Parathyroid adenoma (tissue), 2 donors: ENCODE measurements around the gene SLC9A9.

ENCODE experiments used
- H2AFZ ChIP-seq: fragments of 300-600 bp; sonication (generic); one replicate; pipeline ENCODE4 v1.7.0; 2017; ENCODE audit warnings: antibody characterized with exemption, mild to moderate bottlenecking
- H3K27ac ChIP-seq: fragments of 300-600 bp; sonication (generic); one replicate; pipeline ENCODE4 v1.7.0; 2017
- H3K27me3 ChIP-seq: fragments of 300-600 bp; sonication (generic); one replicate; pipeline ENCODE4 v1.7.0; 2017; ENCODE audit warnings: low read length; ENCODE audit not compliant: control insufficient read depth, insufficient read depth
- H3K36me3 ChIP-seq: fragments of 300-600 bp; sonication (generic); one replicate; pipeline ENCODE4 v1.7.0; 2017; ENCODE audit warnings: low read length; ENCODE audit not compliant: control insufficient read depth, insufficient read depth
- H3K4me1 ChIP-seq: fragments of 300-600 bp; sonication (generic); one replicate; pipeline ENCODE4 v1.7.0; 2017; ENCODE audit warnings: control low read depth
- H3K4me2 ChIP-seq: fragments of 300-600 bp; sonication (generic); one replicate; pipeline ENCODE4 v1.7.0; 2017; ENCODE audit warnings: low read length
- H3K4me3 ChIP-seq: fragments of 300-600 bp; sonication (generic); one replicate; pipeline ENCODE4 v1.7.0; 2017; ENCODE audit warnings: low read depth, low read length
- H3K79me2 ChIP-seq: fragments of 300-600 bp; sonication (generic); one replicate; pipeline ENCODE4 v1.7.0; 2017; ENCODE audit warnings: control low read depth
- H3K9ac ChIP-seq: fragments of 300-600 bp; sonication (generic); one replicate; pipeline ENCODE4 v1.7.0; 2017; ENCODE audit warnings: mild to moderate bottlenecking
- H3K9me3 ChIP-seq: fragments of 300-600 bp; sonication (generic); one replicate; pipeline ENCODE4 v1.7.0; 2017; ENCODE audit warnings: low read length; ENCODE audit not compliant: control insufficient read depth
- TF ChIP-seq, protein P1 (sequence below): fragments of 300-600 bp; sonication (generic); IDR thresholded peaks from one replicate; pipeline ENCODE4 v1.7.0; 2017; ENCODE audit warnings: antibody characterized with exemption, mild to moderate bottlenecking
- donor health status: primary hyperparathyroidism.

Gene SLC9A9

GRCh38 chr3:143329567-143330211 is 518.6 kb downstream of the SLC9A9 start:
- no peak overlapping the region for H3K9ac ChIP-seq
- no peaks in the 10 kb centered on the region for H3K27me3 ChIP-seq
- H3K4me1 ChIP-seq, result no peaks in the 10 kb centered on the region
- H3K27ac ChIP-seq, result no peak overlapping the region
- H3K79me2 ChIP-seq, result no peaks in the 10 kb centered on the region
- no peak overlapping the region for H2AFZ ChIP-seq
- TF ChIP-seq, protein P1, sequence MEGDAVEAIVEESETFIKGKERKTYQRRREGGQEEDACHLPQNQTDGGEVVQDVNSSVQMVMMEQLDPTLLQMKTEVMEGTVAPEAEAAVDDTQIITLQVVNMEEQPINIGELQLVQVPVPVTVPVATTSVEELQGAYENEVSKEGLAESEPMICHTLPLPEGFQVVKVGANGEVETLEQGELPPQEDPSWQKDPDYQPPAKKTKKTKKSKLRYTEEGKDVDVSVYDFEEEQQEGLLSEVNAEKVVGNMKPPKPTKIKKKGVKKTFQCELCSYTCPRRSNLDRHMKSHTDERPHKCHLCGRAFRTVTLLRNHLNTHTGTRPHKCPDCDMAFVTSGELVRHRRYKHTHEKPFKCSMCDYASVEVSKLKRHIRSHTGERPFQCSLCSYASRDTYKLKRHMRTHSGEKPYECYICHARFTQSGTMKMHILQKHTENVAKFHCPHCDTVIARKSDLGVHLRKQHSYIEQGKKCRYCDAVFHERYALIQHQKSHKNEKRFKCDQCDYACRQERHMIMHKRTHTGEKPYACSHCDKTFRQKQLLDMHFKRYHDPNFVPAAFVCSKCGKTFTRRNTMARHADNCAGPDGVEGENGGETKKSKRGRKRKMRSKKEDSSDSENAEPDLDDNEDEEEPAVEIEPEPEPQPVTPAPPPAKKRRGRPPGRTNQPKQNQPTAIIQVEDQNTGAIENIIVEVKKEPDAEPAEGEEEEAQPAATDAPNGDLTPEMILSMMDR, result no peak
- H3K4me3 ChIP-seq, result no peak overlapping the region
- H3K36me3 ChIP-seq, result no peaks in the 10 kb centered on the region
- H3K4me2 ChIP-seq, result peak overlapping the region; percentile 57
- no peaks in the 10 kb centered on the region for H3K9me3 ChIP-seq

DNA sequence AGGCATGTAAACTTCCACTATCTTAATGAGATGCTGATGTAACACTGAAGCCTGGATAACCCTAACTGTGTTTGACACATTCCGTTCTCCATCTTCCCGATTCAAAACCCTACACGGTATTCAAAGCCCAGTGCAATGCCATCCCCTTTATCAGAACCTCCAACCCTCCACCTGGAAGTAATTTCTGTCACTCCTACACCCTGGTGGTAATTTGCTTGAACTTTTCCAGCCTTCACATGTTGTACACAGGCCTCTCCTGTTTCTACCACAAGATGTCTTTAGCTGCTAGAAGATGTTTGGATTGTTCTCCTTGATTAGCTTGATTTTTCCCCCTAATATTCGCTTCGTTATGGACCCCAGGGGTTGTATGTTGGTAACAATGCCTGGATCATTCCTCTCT is 519.8 kb downstream of the SLC9A9 start:
- Histone ChIP-seq H3K27ac (no peak overlapping the region), H3K4me1 (no peaks in the 10 kb centered on the region)

DNA sequence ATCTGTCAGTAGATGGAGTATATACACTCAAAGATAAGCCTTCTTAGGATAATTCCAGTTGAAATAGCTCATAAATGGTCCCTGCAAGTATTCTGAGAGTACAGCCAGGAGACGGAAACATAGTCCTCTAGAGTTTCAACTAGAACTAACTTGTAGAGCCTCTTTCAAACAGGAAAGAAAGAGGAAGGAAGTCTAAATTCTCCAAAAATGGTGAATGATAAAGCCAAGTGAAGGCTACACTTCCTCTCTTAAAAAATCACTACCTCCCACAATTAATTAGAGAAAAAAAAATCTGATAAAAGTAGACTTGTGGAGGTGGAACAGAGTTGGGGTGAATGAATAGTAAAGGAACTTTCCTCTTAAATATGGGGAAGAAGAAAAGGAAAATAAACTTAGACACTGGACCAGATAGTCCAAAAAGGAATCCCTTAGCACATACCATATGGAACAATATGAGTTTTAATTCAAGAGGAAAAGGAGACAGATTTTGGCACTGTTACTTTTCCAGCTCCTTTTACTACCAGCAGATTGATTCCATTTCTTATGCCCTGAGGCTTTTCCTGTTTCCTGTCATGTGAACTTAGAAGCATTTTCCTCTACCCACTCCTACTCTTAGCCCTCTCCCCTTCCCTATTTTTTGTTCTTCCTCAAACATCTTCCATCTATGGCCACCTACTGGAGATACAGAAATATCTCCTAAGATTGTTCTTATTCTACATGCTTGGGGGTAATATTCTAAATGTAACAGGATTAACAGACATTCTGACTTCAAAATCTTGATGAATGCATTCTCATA is 521.1 kb downstream of the SLC9A9 start:
- Histone ChIP-seq H3K9me3 (no peaks in the 10 kb centered on the region), H3K79me2 (no peaks in the 10 kb centered on the region), H3K4me2 (no peak overlapping the region), H3K36me3 (no peaks in the 10 kb centered on the region), H3K9ac (no peak overlapping the region), H3K27me3 (no peaks in the 10 kb centered on the region), H3K27ac (no peak overlapping the region), H3K4me3 (no peak overlapping the region), H3K4me1 (no peaks in the 10 kb centered on the region), H2AFZ (no peak overlapping the region)
- TF ChIP-seq, protein P1, result no peak

More for the DNA sequence above, 519.8 kb downstream of the SLC9A9 start:
- H2AFZ ChIP-seq, result no peak overlapping the region
- H3K9me3 ChIP-seq, result no peaks in the 10 kb centered on the region
- no peaks in the 10 kb centered on the region for H3K36me3 ChIP-seq
- TF ChIP-seq, protein P1, result no peak
- no peak overlapping the region for H3K4me2 ChIP-seq
- no peak overlapping the region for H3K9ac ChIP-seq
- H3K79me2 ChIP-seq, result no peaks in the 10 kb centered on the region
- H3K4me3 ChIP-seq, result no peak overlapping the region
- H3K27me3 ChIP-seq, result no peaks in the 10 kb centered on the region

DNA sequence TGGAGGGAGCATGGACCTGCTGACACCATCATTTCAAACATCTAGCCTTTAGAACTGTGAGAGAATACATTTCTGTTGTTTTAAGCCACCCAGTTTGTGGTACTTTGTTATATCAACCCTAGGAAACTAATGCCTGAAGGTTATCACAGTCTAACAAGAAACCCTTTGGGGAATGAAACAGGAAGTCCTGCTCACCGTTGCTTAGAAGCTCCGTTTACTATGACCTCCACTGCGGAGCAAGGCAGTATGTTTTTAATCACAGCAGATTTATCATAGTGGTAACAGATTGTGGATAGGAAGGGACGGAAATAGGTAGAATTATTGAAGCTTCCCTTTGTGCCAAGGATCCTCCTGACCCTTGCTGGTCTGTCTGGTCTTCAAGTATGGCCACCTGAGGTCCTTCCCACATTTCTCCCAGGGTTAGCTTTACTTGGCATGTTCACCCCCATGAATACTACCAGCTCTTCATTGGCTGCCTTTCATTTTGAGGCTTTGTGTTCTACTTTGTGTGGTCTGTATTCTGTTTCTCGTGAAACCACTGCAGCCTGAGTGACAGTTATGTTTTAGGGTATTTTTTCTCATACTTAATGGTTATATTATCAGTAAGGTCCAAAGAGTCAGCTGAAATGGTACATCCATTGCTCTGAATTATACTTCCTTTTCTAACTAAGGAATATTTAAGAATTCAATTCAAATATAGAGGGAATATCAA is 527.1 kb downstream of the SLC9A9 start:
- H3K4me2 ChIP-seq, result no peak overlapping the region
- no peak overlapping the region for H3K9ac ChIP-seq
- H3K27me3 ChIP-seq, result no peaks in the 10 kb centered on the region
- H3K4me1 ChIP-seq, result no peaks in the 10 kb centered on the region
- no peak overlapping the region for H2AFZ ChIP-seq
- TF ChIP-seq, protein P1, result no peak
- no peaks in the 10 kb centered on the region for H3K9me3 ChIP-seq
- H3K27ac ChIP-seq, result no peak overlapping the region
- H3K79me2 ChIP-seq, result no peaks in the 10 kb centered on the region
- H3K36me3 ChIP-seq, result no peaks in the 10 kb centered on the region
- no peak overlapping the region for H3K4me3 ChIP-seq
